Thyroid gland (tissue), 4 donors: ENCODE results near the gene RSPO1. TPM values are rescaled to one million over a fixed set of nuclear protein-coding genes. Genes with fewer than 3 reads are reported as not detected.

ENCODE experiments used
- DNase-seq, 2 donors: peaks; one replicate each; pipeline ENCODE4 v3.0.0-alpha.2; 2019
- H3K27ac ChIP-seq, 3 donors: fragments of 200-600 bp; sonication (generic); 1 replicate in 2 of 3; 2 replicates in 1 of 3; pipeline ENCODE4 v1.5.1; 2016 to 2019; ENCODE audit warnings: mild to moderate bottlenecking in 1 of 3, moderate library complexity in 1 of 3
- H3K27me3 ChIP-seq: fragments of 200-600 bp; sonication (generic); one replicate; pipeline ENCODE4 v1.5.1; 2019
- H3K36me3 ChIP-seq, 2 donors: fragments of 200-600 bp; sonication (generic); one replicate each; pipeline ENCODE4 v1.5.1; 2016 to 2019
- H3K4me1 ChIP-seq, 2 donors: fragments of 200-600 bp; sonication (generic); one replicate each; pipeline ENCODE4 v1.5.1; 2017 to 2019
- H3K4me3 ChIP-seq, 3 donors: fragments of 200-600 bp; sonication (generic); replicated peaks in 1 of 3; 1 replicate in 2 of 3; 2 replicates in 1 of 3; pipeline ENCODE4 v1.5.1; 2016; ENCODE audit warnings: mild to moderate bottlenecking in 1 of 3
- H3K9me3 ChIP-seq: fragments of 200-600 bp; sonication (generic); one replicate; pipeline ENCODE4 v1.5.1; 2017
- POLR2A ChIP-seq, 2 donors: fragments of 450-650 bp; IDR thresholded peaks; one replicate each; pipeline ENCODE4 v1.6.1; 2017; ENCODE audit warnings: antibody characterized with exemption in 2 of 2, mild to moderate bottlenecking in 2 of 2, moderate library complexity in 1 of 2
- WGBS, 2 donors: methylation state at CpG; one replicate each; pipeline ENCODE4 v1.1.5; 2017; 5-methylcytosine and 5-hydroxymethylcytosine counted together
- intact Hi-C: fragments of 100-400 bp; cut with DNase I; formaldehyde crosslinking; loops from one replicate; pipeline ENCODE4 v1.15.1; 2023
- total RNA-seq, 4 donors: library from RNA; depleted of rRNA; stranded (reverse); fragments of >200 nt; gene quantifications; one replicate each; pipeline ENCODE4 v1.2.3, GENCODE V29; 2016
- TF ChIP-seq, protein P1 (sequence below), 6 experiments: fragments of 200-600 bp in 3 of 6; fragments of 450-650 bp in 3 of 6; sonication (generic) in 3 of 6; IDR thresholded peaks; one replicate each; pipeline ENCODE4 v1.5.1; 2016 to 2019; ENCODE audit warnings: antibody characterized with exemption in 6 of 6, mild to moderate bottlenecking in 2 of 6, inconsistent platforms in 1 of 6, moderate library complexity in 1 of 6

The RSPO1 gene
- total RNA-seq, 4 donors from 2014 or later: 0.44 TPM; not detected in 3

DNA sequence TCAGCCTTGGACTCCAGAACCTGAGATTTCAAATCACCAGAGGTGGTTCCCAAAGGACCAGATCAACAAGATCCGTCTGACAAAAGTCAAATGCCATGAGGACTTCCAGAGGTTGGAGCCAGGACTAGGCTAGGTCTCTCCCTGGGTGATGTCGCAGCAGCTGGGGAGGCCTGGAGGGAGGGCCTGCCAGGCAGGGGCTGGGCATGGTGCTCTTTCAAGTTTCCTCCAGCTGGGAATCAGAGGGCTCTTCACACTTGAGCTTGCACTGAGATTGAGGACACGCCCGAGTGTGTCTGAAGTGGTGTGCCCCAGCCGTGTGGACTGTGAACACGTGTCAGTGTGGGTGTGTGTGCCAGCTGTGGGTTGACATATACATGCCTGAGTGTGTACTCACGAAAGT, 21.3 kb upstream of the RSPO1 start:
- DNase-seq: no peak
- Histone ChIP-seq H3K4me3 (no peak overlapping the region), H3K27ac (no peak overlapping the region), H3K27me3 (no peaks in the 10 kb centered on the region), H3K36me3 (no peaks in the 10 kb centered on the region), H3K4me1 (no peaks in the 10 kb centered on the region), H3K9me3 (no peaks in the 10 kb centered on the region)
- intact Hi-C loops: no loop called here
- TF ChIP-seq POLR2A (IDR thresholded peaks at IDR 0.05): no peak
- TF ChIP-seq, protein P1, sequence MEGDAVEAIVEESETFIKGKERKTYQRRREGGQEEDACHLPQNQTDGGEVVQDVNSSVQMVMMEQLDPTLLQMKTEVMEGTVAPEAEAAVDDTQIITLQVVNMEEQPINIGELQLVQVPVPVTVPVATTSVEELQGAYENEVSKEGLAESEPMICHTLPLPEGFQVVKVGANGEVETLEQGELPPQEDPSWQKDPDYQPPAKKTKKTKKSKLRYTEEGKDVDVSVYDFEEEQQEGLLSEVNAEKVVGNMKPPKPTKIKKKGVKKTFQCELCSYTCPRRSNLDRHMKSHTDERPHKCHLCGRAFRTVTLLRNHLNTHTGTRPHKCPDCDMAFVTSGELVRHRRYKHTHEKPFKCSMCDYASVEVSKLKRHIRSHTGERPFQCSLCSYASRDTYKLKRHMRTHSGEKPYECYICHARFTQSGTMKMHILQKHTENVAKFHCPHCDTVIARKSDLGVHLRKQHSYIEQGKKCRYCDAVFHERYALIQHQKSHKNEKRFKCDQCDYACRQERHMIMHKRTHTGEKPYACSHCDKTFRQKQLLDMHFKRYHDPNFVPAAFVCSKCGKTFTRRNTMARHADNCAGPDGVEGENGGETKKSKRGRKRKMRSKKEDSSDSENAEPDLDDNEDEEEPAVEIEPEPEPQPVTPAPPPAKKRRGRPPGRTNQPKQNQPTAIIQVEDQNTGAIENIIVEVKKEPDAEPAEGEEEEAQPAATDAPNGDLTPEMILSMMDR (IDR thresholded peaks at IDR 0.05): no peak
- WGBS, 2 donors: 39 to 46% methylated on average over 5 to 7 of the region's 7 CpGs

DNA sequence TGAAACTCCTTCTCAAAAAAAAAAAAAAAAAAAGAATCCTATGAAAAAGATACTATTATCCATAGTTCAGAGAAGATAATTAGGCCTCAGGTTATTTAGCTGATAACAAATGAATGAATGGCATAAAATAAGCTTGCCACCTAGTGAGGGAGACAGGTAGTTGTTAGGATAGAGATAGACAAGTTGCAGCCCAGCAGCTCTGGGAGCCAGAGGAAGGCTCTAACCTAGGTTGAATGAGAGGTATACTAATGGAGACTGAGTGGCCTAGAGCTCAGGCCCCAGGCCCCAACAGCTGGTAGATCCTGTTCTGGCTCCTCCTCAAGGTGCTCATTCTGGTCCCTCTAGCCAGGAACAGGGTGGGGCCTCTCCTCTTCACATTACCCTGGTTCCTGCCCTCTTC, 20.6 kb upstream of the RSPO1 start:
- TF ChIP-seq, protein P1 (IDR thresholded peaks at IDR 0.05): no peak
- TF ChIP-seq POLR2A (IDR thresholded peaks at IDR 0.05): no peak
- no peak for DNase-seq
- no peaks in the 10 kb centered on the region for H3K36me3 ChIP-seq
- no peaks in the 10 kb centered on the region for H3K9me3 ChIP-seq
- H3K4me1 ChIP-seq: no peaks in the 10 kb centered on the region
- no peak overlapping the region for H3K4me3 ChIP-seq
- H3K27me3 ChIP-seq: no peaks in the 10 kb centered on the region
- intact Hi-C loops: no loop called here
- H3K27ac ChIP-seq: no peak overlapping the region

DNA sequence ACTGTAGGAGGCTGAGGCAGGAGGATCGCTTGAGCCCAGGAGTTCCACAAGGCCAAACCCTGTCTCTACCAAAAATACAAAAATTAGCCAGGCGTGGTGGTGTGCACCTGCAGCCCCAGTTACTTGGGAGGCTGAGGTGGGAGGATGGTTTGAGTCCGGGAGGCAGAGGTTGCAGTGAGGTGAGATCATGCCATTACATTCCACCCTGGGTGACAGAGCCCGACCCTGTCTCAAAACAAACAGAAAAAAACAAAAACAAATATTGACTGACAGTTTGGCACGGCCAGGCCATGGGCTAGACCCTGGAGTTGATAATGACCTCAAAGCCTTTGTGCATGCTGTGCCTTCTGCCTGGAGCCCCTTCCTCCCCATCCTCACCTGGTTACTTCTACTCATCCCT, 19.2 kb upstream of the RSPO1 start:
- no peaks in the 10 kb centered on the region for H3K36me3 ChIP-seq
- 71 to 80% methylated on average over 5 of the region's 5 CpGs for WGBS, 2 donors
- no peak for DNase-seq
- H3K9me3 ChIP-seq: no peaks in the 10 kb centered on the region
- intact Hi-C loops: no loop called here
- no peak overlapping the region for H3K27ac ChIP-seq
- H3K4me3 ChIP-seq: no peak overlapping the region
- H3K4me1 ChIP-seq: no peaks in the 10 kb centered on the region
- H3K27me3 ChIP-seq: no peaks in the 10 kb centered on the region
- TF ChIP-seq POLR2A (IDR thresholded peaks at IDR 0.05): no peak
- TF ChIP-seq, protein P1 (IDR thresholded peaks at IDR 0.05): no peak

DNA sequence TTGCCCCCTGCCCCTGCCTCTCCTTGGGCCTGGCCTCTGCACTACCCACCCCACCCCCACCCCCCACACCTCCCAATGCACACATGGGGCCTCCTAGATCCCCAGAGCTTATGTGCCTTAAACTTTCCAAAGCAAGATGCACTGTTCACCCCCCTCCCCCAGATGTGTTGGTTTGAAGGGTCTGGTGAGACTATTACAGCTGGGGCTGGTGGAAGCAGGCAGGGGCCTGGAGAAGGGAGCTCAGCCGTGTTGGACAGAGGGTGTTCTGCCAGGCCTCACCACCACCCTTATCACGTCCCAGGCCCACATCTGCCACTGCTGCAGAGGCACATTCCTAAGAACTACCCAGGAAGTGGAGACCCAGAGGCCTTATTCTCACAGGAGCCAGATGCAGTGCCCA, 18.3 kb upstream of the RSPO1 start:
- WGBS, 2 donors: 51 to 71% methylated on average over 2 of the region's 2 CpGs
- Histone ChIP-seq H3K9me3 (no peaks in the 10 kb centered on the region), H3K27me3 (no peaks in the 10 kb centered on the region), H3K4me1 (no peaks in the 10 kb centered on the region), H3K36me3 (no peaks in the 10 kb centered on the region), H3K4me3 (no peak overlapping the region), H3K27ac (no peak overlapping the region)
- TF ChIP-seq POLR2A (IDR thresholded peaks at IDR 0.05): no peak
- TF ChIP-seq, protein P1 (IDR thresholded peaks at IDR 0.05): no peak
- intact Hi-C loops: no loop called here
- no peak for DNase-seq

DNA sequence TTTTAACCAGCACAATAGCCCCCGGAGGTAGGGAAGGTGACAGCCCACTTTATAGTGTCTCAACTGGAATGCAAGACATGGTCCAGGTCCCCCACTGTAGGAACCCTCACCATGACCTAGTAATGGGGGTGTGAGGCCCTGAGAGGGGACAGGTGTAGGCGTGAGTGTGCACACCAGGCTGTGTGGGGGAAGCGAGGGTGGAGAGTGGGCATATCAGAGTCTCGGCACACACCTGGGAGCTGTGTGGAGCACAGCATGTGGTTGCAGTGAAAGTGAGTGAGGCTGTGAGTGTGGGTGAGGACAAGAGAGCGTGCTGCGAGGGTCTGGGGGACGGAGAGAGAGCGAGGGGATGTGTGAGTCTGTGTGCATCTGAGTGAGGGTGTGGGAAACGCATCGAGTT, 17.1 kb upstream of the RSPO1 start:
- no peak overlapping the region for H3K27ac ChIP-seq
- no peaks in the 10 kb centered on the region for H3K4me1 ChIP-seq
- H3K9me3 ChIP-seq: no peaks in the 10 kb centered on the region
- DNase-seq: no peak
- intact Hi-C loops: no loop called here
- 73 to 79% methylated on average over 10 of the region's 10 CpGs for WGBS, 2 donors
- no peaks in the 10 kb centered on the region for H3K36me3 ChIP-seq
- no peaks in the 10 kb centered on the region for H3K27me3 ChIP-seq
- TF ChIP-seq, protein P1 (IDR thresholded peaks at IDR 0.05): no peak
- TF ChIP-seq POLR2A (IDR thresholded peaks at IDR 0.05): no peak
- H3K4me3 ChIP-seq: no peak overlapping the region
